HG03439 (cell line): ENCODE measurements around the gene SMS.

Source experiments
- ATAC-seq: cut with Tn5 transposase; IDR thresholded peaks from one replicate; pipeline ENCODE4 v1.9.1; 2021; ENCODE audit warnings: mild to moderate bottlenecking, moderate library complexity; ENCODE audit not compliant: unreplicated experiment

SMS gene

DNA sequence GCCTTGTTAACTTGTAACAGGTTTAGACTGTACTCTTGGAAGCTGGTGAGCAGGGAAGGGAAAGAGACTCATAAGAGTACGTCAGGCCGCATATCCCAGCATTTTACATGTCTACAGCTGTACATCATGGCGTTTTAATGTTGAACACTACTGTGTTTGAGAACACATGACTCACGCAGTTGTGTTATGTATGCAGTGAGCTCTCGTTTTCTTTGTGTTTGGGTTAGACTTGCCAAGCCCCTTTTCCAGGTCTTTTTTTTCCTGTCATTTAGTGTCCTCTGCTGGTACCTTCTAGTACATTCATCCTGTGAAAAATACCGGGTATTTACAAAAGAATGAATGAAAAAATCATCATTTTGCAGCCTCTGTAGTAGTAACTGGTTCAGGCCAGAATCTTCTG is 35.3 kb downstream of the SMS start:
- ATAC-seq: no peak

DNA sequence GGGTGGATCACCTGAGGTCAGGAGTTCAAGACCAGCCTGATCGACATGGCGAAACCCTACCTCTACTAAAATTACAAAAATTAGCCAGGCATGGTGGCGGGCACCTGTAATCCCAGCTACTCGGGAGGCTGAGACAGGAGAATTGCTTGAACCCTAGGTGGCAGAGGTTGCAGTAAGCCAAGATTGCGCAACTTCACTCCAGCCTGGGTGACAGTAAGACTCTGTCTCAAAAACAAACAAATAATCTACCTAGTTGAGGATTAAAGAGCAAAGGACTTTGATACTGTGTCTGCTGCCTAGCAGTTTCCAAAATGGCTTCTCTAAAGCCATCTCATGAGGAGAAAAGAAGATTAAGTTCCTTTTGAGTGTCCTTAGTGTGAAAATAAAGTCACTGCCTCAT is 37.8 kb downstream of the SMS start:
- ATAC-seq: no peak

GRCh38 chrX:21982311-21982710 is 41.8 kb downstream of the SMS start:
- no peak for ATAC-seq

GRCh38 chrX:21985332-21985777 is 44.8 kb downstream of the SMS start:
- peak; percentile 90 for ATAC-seq

DNA sequence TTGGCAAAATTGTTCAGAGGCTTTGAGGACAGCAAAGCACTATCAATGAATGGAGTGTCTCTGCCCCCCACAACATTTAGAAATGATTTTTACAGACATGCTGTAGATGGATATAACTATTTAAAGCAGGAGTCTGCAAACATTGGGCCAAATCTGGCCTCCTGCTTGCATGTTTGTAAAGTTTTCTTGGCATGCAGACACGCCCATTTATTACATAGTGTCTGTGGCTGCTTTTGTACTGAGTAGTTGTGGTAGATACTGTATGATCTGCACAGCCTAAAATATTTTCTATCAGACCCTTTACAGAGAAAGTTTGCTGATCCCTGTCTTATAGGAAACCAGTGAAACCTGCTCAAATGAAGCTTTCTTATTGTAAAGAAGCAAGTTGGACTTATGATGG is 46.1 kb downstream of the SMS start:
- ATAC-seq: no peak

GRCh38 chrX:21989384-21989783 is 48.9 kb downstream of the SMS start:
- no peak for ATAC-seq

DNA sequence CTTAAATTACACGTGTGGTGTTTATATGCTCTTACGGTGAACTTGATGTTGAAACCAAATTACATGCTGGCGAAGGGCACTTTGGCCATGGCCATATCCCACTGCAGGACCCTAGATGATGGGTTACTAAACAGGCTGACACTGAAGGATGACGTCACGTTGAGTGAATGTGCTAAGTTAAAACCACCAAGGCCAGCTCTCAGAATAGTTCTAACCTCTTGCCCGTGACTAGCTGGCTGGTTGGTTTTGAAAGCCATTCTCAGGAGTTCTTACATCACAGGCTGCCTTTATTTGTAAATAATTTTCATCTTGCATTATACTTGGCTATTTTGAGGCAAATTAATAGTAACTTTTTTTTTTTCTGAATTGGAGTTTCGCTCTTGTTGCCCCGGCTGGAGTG is 50.3 kb downstream of the SMS start:
- ATAC-seq: no peak

- no peak for ATAC-seq
These were observed 51.0 kb downstream of the SMS start for GRCh38 chrX:21991504-21991903.

DNA sequence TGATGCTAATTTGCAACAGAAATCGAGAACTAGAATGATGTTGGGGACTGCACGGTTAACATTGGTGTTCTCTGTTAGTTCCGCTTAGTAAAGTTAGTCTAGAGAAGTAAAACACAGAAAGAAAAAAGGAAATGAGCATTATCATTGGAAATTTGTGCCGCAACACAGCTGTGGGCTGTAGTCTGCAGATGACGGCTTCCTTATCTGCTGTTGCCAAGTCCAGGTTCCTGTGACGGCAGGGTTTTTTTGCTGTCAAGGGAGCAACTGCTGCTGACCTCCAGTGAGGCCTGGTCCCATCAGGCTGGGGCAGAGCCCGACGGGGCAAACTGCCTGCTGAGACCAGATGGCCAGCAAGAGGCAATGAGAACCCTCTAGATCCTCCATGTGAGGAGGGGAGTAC is 52.8 kb downstream of the SMS start:
- peak; percentile 86 for ATAC-seq

GRCh38 chrX:21996872-21997455 is 56.5 kb downstream of the SMS start:
- ATAC-seq: no peak

DNA sequence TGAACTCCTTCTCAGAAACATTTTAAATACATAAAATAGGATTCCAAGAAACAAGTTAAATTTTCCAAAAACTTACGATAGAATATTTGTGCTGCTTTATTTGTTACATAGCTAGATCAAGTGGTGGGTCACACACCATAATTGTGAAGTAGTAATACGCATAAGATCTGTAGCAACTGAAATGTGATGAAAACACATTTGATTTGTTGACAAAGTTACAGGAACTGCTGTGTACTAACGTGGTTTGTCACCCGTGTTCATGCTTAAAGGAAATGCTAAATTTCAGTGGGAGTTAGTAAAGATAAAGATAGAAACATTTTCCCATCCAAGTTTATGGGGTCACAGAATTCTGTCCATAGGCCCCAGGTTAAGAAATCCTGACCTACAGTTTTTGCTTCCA is 57.5 kb downstream of the SMS start:
- ATAC-seq: no peak

- no peak for ATAC-seq
These were observed 64.4 kb downstream of the SMS start for GRCh38 chrX:22004866-22005265.

DNA sequence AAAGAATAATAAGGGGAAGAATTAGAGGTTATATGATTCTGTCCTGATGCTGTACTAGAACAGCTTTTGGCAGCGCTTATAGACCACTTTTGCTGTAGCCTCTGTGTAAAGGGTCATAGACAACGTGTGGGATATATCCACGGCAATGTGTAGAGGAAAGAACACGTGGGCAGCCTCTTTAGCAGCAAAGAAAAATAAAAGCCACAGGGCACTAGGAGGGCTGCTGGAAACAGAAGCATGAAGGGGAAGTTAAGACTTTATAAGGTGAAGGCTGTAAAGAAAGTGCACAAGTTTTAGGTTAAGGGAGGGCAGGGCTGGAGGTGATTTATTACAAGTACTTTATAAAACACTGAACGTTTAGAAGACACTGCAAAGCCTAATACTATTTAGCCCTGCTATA is 71.5 kb downstream of the SMS start:
- no peak for ATAC-seq

DNA sequence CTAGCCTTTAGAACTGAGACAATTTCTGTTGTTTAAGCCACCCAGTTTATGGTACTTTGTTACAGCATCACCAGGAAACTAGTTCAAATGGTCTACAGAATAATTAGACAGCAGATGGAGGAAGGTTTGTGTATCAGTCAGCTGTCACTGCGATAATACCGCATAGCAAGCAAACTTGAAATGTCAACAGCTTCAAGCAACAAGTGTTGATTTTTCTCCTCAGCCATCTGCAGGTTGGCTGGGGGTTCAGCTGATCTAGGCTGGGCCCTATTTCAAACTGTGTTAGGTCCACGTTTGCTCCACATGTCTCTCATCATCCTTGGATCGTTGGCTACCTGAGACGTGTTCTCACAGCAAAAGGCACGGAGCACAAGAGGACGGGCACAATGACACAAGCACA is 72.4 kb downstream of the SMS start:
- no peak for ATAC-seq

- ATAC-seq: no peak
These were observed 74.7 kb downstream of the SMS start for GRCh38 chrX:22015139-22015750.

DNA sequence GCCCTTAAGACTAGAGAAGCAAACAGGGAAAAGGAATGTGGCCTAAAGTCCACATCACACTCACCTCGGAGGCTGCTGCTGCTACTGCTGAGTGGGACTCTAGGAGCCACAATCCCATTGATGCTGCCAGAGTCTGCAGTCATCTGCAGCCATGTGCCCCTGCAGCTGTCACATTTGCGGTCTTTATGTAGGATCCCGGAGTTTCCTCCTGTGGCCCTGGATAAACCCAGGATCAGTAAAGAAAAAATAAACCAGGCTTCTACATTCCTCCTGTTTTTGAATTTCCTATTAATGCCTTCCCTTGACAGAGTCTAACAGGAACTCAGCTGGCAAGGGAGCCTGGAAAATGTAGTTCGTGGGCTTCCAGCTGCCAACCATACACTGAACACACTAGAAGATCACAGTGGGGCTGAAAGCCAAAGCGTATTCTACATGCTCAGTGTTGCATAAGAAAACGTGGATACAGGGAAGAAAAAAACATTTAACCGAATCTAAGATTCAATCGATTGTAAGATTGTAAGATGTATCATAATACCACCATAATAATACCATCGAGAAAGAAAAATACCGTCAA is 81.3 kb downstream of the SMS start:
- no peak for ATAC-seq

DNA sequence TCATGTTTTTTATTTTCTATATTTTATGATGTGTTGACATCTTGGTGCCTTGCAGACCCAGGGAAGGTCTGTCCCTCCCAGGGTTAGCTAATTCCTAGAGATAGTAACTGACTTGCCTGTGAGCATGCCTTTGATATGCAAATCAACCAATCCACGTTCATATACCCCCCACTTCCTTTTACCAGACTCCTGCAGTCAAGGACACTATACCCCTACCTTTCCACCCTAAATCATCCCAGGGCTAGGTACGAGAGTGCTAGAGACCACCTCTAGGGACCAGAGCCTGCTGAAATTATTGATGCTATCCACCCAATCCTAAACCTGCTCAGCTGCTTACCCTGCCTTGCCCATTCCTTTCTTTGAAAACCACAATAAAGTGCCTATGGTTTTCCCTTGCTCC is 84.1 kb downstream of the SMS start:
- no peak for ATAC-seq

- ATAC-seq: no peak
These were observed 85.2 kb downstream of the SMS start for GRCh38 chrX:22025751-22026150.

GRCh38 chrX:22026731-22027130 is 86.2 kb downstream of the SMS start:
- ATAC-seq: no peak

GRCh38 chrX:22032084-22032483 is 91.6 kb downstream of the SMS start, which contains the start of gene PHEX:
PHEX (plus strand) TSS chrX:22032325; CDS start chrX:22033006, 681 bp downstream.
- ATAC-seq: no peak

DNA sequence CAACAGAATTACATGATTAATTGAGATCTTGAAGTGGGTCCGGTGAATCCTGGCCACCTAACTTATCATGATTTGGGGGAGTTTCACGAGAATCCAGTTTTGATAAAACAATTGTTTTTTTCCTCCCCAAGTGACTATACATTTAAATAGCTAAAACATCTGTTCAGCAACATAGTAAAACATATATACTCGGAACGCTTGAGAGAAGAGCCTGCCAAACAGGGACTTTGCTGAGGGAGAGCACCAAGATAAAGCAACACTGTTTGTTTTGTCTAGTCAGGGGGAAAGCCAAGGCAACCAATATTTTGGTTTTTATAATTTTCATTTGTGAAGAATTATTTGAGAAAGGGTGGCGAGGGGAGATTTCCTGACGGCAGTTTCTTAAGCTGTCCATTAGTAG is 92.0 kb downstream of the SMS start:
- ATAC-seq: no peak

GRCh38 chrX:22033818-22034217 is 93.3 kb downstream of the SMS start:
- ATAC-seq: no peak

DNA sequence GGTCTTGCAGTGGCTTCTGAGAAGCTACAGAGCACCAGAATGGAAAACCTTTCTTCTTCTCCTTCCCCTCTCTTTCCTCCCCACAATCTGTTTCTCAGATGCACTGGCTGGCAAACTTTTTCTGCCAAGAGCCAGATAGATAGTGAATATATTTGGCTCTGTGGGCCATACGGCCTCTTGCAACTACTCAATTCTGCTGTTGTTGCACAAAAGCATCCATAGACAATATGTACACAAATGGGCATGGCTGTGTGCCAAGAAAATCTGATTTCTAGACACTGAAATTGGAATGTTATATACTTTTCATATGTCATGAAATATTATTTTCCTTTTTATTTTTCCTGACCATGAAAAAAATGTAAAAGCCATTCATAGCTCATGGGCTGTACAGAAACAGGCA is 94.7 kb downstream of the SMS start:
- ATAC-seq: no peak
